Prostate gland (tissue), 2 donors: Measurements from ENCODE around the gene SPRTN.

ENCODE experiments used
- CTCF ChIP-seq, 4 experiments: fragments of 200-600 bp in 2 of 4; fragments of 450-650 bp in 2 of 4; sonication (generic) in 2 of 4; IDR thresholded peaks; 1 replicate in 3 of 4; 2 replicates in 1 of 4; pipeline ENCODE4 v1.5.1; 2016 to 2019; ENCODE audit warnings: antibody characterized with exemption in 4 of 4, mild to moderate bottlenecking in 2 of 4, moderate library complexity in 2 of 4
- POLR2A ChIP-seq: fragments of 450-650 bp; IDR thresholded peaks from one replicate; pipeline ENCODE4 v1.6.1; 2016; ENCODE audit warnings: antibody characterized with exemption, mild to moderate bottlenecking
- POLR2AphosphoS5 ChIP-seq: sonication (generic); formaldehyde crosslinking; IDR thresholded peaks from one replicate; pipeline ENCODE4 v1.6.1; 2017; ENCODE audit warnings: antibody characterized with exemption

- TF ChIP-seq CTCF (IDR thresholded peaks at IDR 0.05): no peak
- no peak for TF ChIP-seq POLR2AphosphoS5
- TF ChIP-seq POLR2A: no peak
Measured at GRCh38 chr1:231369282-231369681, 31.2 kb downstream of the SPRTN start.
